K562 (cell line): ENCODE measurements around the gene SUGP1.

ENCODE experiments used
- BRD4 ChIP-seq: fragments of 200-600 bp; sonication (generic); IDR thresholded peaks from 2 replicates; pipeline ENCODE4 v1.6.1; 2017; ENCODE audit warnings: inconsistent platforms
- CTCF ChIP-seq, 3 experiments: IDR thresholded peaks in 2 of 3; conservative IDR thresholded peaks in 1 of 3; 2 replicates each; pipeline ENCODE4 v1.5.1; 2011 to 2012; ENCODE audit warnings: low read length in 3 of 3, mild to moderate bottlenecking in 3 of 3, control low read depth in 2 of 3, improper control_type of control experiment in 1 of 3, inconsistent platforms in 1 of 3, low read depth in 1 of 3, mixed read lengths in 1 of 3, moderate library complexity in 1 of 3; ENCODE audit not compliant: insufficient read depth in 2 of 3
- ESRRB ChIP-seq: fragments of 250-450 bp; sonication (Bioruptor Pico); IDR thresholded peaks from 2 replicates; pipeline ENCODE4 v1.5.0; 2020; ENCODE audit warnings: mild to moderate bottlenecking, moderate library complexity, borderline replicate concordance
- EZH2 ChIP-seq: IDR thresholded peaks from 2 replicates; pipeline ENCODE4 v1.6.1; 2012; ENCODE audit warnings: low read depth, mild to moderate bottlenecking, inconsistent platforms, low read length, borderline replicate concordance
- HCFC1 ChIP-seq: IDR thresholded peaks from 2 replicates; pipeline ENCODE4 v1.6.1; 2012; ENCODE audit warnings: low read depth, low read length, improper control_type of control experiment
- POLR2AphosphoS5 ChIP-seq: IDR thresholded peaks from 2 replicates; pipeline ENCODE4 v1.6.1; 2011; ENCODE audit warnings: mild to moderate bottlenecking, low read depth, low read length, moderate library complexity; ENCODE audit not compliant: control insufficient read depth, insufficient read depth
- PREB ChIP-seq: sonication (generic); formaldehyde crosslinking; IDR thresholded peaks from 2 replicates; pipeline ENCODE4 v1.8.1; 2023; ENCODE audit warnings: mild to moderate bottlenecking, missing genetic modification reagents
- TFE3 ChIP-seq: fragments of 450-650 bp; formaldehyde crosslinking; IDR thresholded peaks from 2 replicates; pipeline ENCODE4 v1.4.0; 2020; ENCODE audit warnings: mild to moderate bottlenecking, mixed read lengths
- YY1 ChIP-seq, 3 experiments: IDR thresholded peaks; 2 replicates each; pipeline ENCODE4 v1.6.1; 2011; ENCODE audit warnings: low read length in 2 of 3, mild to moderate bottlenecking in 2 of 3, moderate library complexity in 2 of 3, borderline replicate concordance in 1 of 3, control low read depth in 1 of 3, low read depth in 1 of 3; ENCODE audit not compliant: insufficient read depth in 3 of 3, insufficient replicate concordance in 2 of 3, control insufficient read depth in 1 of 3, insufficient read length in 1 of 3; ENCODE audit errors: extremely low read depth in 1 of 3
- ZBTB33 ChIP-seq: sonication (generic); formaldehyde crosslinking; IDR thresholded peaks from 2 replicates; pipeline ENCODE4 v1.8.1; 2023; ENCODE audit warnings: mild to moderate bottlenecking, missing genetic modification reagents
- ZNF165 ChIP-seq: fragments of 250-450 bp; sonication (Bioruptor Pico); IDR thresholded peaks from 2 replicates; pipeline ENCODE4 v1.4.0; 2020; ENCODE audit warnings: borderline replicate concordance
- ZNF384 ChIP-seq: IDR thresholded peaks from 2 replicates; pipeline ENCODE4 v1.6.1; 2012; ENCODE audit warnings: low read depth, low read length, improper control_type of control experiment

- no peak for TF ChIP-seq ESRRB (CRISPR knock-in tag)
- TF ChIP-seq TFE3 (CRISPR knock-in tag): no peak
- TF ChIP-seq CTCF (IDR thresholded peaks at IDR 0.05 in 2 of 3, conservative IDR thresholded peaks at IDR 0.05 in 1 of 3; ENCODE audit: insufficient read depth in 2 of 3, low read depth in 1 of 3, low read length in 3 of 3): no peak
- no peak for TF ChIP-seq PREB
- TF ChIP-seq ZBTB33: no peak
- TF ChIP-seq ZNF165 (CRISPR knock-in tag): no peak
- no peak for TF ChIP-seq HCFC1
- TF ChIP-seq BRD4: no peak
- no peak for TF ChIP-seq YY1 (IDR thresholded peaks at IDR 0.05; ENCODE audit: borderline replicate concordance in 1 of 3, control insufficient read depth in 1 of 3, extremely low read depth in 1 of 3, insufficient read depth in 3 of 3, insufficient read length in 1 of 3, insufficient replicate concordance in 2 of 3, low read depth in 1 of 3, low read length in 2 of 3)
- no peak for TF ChIP-seq POLR2AphosphoS5
- no peak for TF ChIP-seq ZNF384
- TF ChIP-seq EZH2: no peak
Measured at GRCh38 chr19:19279062-19279612, 41.2 kb downstream of the SUGP1 start.
